Spinal cord (tissue), 10 donors: ENCODE results near the gene NEURL3. TPM values are rescaled to one million over a fixed set of nuclear protein-coding genes. Genes with fewer than 3 reads are reported as not detected.

Experiments used
- DNase-seq, 6 donors: peaks; one replicate each; pipeline versions ENCODE4 v3.0.0 to v3.0.0-alpha.2; 2013 to 2015; ENCODE audit warnings: low spot score in 6 of 6, low read depth in 4 of 6
- H3K27ac ChIP-seq: one replicate; pipeline ENCODE4 v1.5.1; 2013; ENCODE audit warnings: low read depth, low read length, control low read depth
- H3K27me3 ChIP-seq: one replicate; pipeline ENCODE4 v1.6.1; 2013; ENCODE audit warnings: low read length; ENCODE audit not compliant: control insufficient read depth, insufficient read depth
- H3K36me3 ChIP-seq: one replicate; pipeline ENCODE4 v1.6.1; 2013; ENCODE audit warnings: low read length; ENCODE audit not compliant: control insufficient read depth, insufficient read depth
- H3K4me1 ChIP-seq: one replicate; pipeline ENCODE4 v1.6.1; 2013; ENCODE audit warnings: low read length; ENCODE audit not compliant: control insufficient read depth, insufficient read depth
- H3K4me3 ChIP-seq: one replicate; pipeline ENCODE4 v1.5.1; 2013; ENCODE audit warnings: low read depth, low read length, control low read depth
- H3K9me3 ChIP-seq: one replicate; pipeline ENCODE4 v1.6.1; 2013; ENCODE audit warnings: low read length; ENCODE audit not compliant: control insufficient read depth, insufficient read depth
- WGBS: methylation state at CpG from one replicate; pipeline ENCODE4 v1.1.5; 2013; ENCODE audit warnings: missing lambda C conversion rate; ENCODE audit not compliant: insufficient coverage; 5-methylcytosine and 5-hydroxymethylcytosine counted together
- polyA plus RNA-seq, 2 donors: library from polyadenylated mRNA; unstranded; fragments of 120-200 nt; gene quantifications; one replicate each; pipeline ENCODE4 v1.2.1, GENCODE V29; 2013; ENCODE audit not compliant: insufficient read length in 2 of 2
- total RNA-seq, 2 donors: library from RNA; depleted of rRNA in 1 of 2; stranded (reverse); fragments of 120-200 nt in 1 of 2; fragments of >200 nt in 1 of 2; gene quantifications; one replicate each; pipeline versions ENCODE4 v1.2.3 to v1.2.4, GENCODE V29; 2013 to 2014
- donor health status: healthy.

The NEURL3 gene
- total and polyA plus RNA-seq, 4 donors = 0.28 to 0.74 (median 0.43) TPM

- no peak for DNase-seq
- WGBS = 57% methylated on average over 5 of the region's 9 CpGs
- Histone ChIP-seq H3K27me3 (no peaks in the 10 kb centered on the region), H3K36me3 (no peaks in the 10 kb centered on the region), H3K9me3 (no peaks in the 10 kb centered on the region), H3K4me3 (no peak overlapping the region), H3K4me1 (peaks cover 10% of the 10 kb centered on the region), H3K27ac (no peak overlapping the region)
Measured at GRCh38 chr2:96522304-96523203, 17.4 kb upstream of the NEURL3 start.

GRCh38 chr2:96521219-96521618, 16.1 kb upstream of the NEURL3 start:
- no peak for DNase-seq
- no peak overlapping the region for H3K27ac ChIP-seq
- no peaks in the 10 kb centered on the region for H3K36me3 ChIP-seq
- no CpG with 5 or more reads among the region's 2 CpGs for WGBS
- no peaks in the 10 kb centered on the region for H3K27me3 ChIP-seq
- H3K4me1 ChIP-seq = no peaks in the 10 kb centered on the region
- H3K9me3 ChIP-seq = no peaks in the 10 kb centered on the region
- no peak overlapping the region for H3K4me3 ChIP-seq

GRCh38 chr2:96520697-96521096, 15.5 kb upstream of the NEURL3 start:
- H3K27ac ChIP-seq = no peak overlapping the region
- no peak for DNase-seq
- no peaks in the 10 kb centered on the region for H3K27me3 ChIP-seq
- no peaks in the 10 kb centered on the region for H3K4me1 ChIP-seq
- WGBS = no CpG with 5 or more reads among the region's 3 CpGs
- H3K4me3 ChIP-seq = no peak overlapping the region
- no peaks in the 10 kb centered on the region for H3K9me3 ChIP-seq
- H3K36me3 ChIP-seq = no peaks in the 10 kb centered on the region

GRCh38 chr2:96520231-96520630, 15.1 kb upstream of the NEURL3 start:
- Histone ChIP-seq H3K4me1 (no peaks in the 10 kb centered on the region), H3K4me3 (no peak overlapping the region), H3K27ac (no peak overlapping the region), H3K27me3 (no peaks in the 10 kb centered on the region), H3K9me3 (no peaks in the 10 kb centered on the region), H3K36me3 (no peaks in the 10 kb centered on the region)
- no CpG with 5 or more reads among the region's 4 CpGs for WGBS
- no peak for DNase-seq

- WGBS = no CpG with 5 or more reads among the region's 1 CpG
- Histone ChIP-seq H3K27ac (no peak overlapping the region), H3K27me3 (no peaks in the 10 kb centered on the region), H3K9me3 (no peaks in the 10 kb centered on the region), H3K36me3 (no peaks in the 10 kb centered on the region), H3K4me1 (no peaks in the 10 kb centered on the region), H3K4me3 (no peak overlapping the region)
- DNase-seq = no peak
Measured at GRCh38 chr2:96517079-96517478, 11.9 kb upstream of the NEURL3 start.

GRCh38 chr2:96514521-96514920, 9.4 kb upstream of the NEURL3 start:
- H3K4me3 ChIP-seq = no peak overlapping the region
- H3K9me3 ChIP-seq = no peaks in the 10 kb centered on the region
- no peaks in the 10 kb centered on the region for H3K27me3 ChIP-seq
- H3K4me1 ChIP-seq = peaks cover 4% of the 10 kb centered on the region
- H3K36me3 ChIP-seq = no peaks in the 10 kb centered on the region
- no peak overlapping the region for H3K27ac ChIP-seq
- DNase-seq = no peak
- 85% methylated on average over 3 of the region's 6 CpGs for WGBS

- H3K36me3 ChIP-seq = no peaks in the 10 kb centered on the region
- H3K27me3 ChIP-seq = no peaks in the 10 kb centered on the region
- H3K9me3 ChIP-seq = no peaks in the 10 kb centered on the region
- peaks cover 24% of the 10 kb centered on the region for H3K4me1 ChIP-seq
- DNase-seq = no peak
- WGBS = 100% methylated on average over 1 of the region's 4 CpGs
- no peak overlapping the region for H3K4me3 ChIP-seq
- H3K27ac ChIP-seq = no peak overlapping the region
Measured at GRCh38 chr2:96512341-96512740, 7.2 kb upstream of the NEURL3 start.

GRCh38 chr2:96511851-96512250, 6.7 kb upstream of the NEURL3 start:
- peaks cover 24% of the 10 kb centered on the region for H3K4me1 ChIP-seq
- H3K36me3 ChIP-seq = no peaks in the 10 kb centered on the region
- no peaks in the 10 kb centered on the region for H3K9me3 ChIP-seq
- no peak overlapping the region for H3K27ac ChIP-seq
- H3K27me3 ChIP-seq = no peaks in the 10 kb centered on the region
- 92% methylated on average over 2 of the region's 4 CpGs for whole genome bisulfite sequencing
- H3K4me3 ChIP-seq = no peak overlapping the region
- no peak for DNase-seq

- Histone ChIP-seq H3K36me3 (no peaks in the 10 kb centered on the region), H3K4me3 (no peak overlapping the region), H3K27ac (no peak overlapping the region), H3K4me1 (peaks cover 24% of the 10 kb centered on the region), H3K27me3 (no peaks in the 10 kb centered on the region), H3K9me3 (no peaks in the 10 kb centered on the region)
- WGBS = 72% methylated on average over 6 of the region's 6 CpGs
- DNase-seq = no peak
Measured at GRCh38 chr2:96510931-96511595, 5.9 kb upstream of the NEURL3 start.

- Histone ChIP-seq H3K9me3 (no peaks in the 10 kb centered on the region), H3K4me3 (no peak overlapping the region), H3K4me1 (peaks cover 24% of the 10 kb centered on the region), H3K27me3 (no peaks in the 10 kb centered on the region), H3K27ac (no peak overlapping the region), H3K36me3 (no peaks in the 10 kb centered on the region)
- 18% methylated on average over 6 of the region's 11 CpGs for WGBS
- no peak for DNase-seq
Measured at GRCh38 chr2:96509847-96510230, 4.7 kb upstream of the NEURL3 start.
